ENCODE data around the gene VLDLR.

DNA sequence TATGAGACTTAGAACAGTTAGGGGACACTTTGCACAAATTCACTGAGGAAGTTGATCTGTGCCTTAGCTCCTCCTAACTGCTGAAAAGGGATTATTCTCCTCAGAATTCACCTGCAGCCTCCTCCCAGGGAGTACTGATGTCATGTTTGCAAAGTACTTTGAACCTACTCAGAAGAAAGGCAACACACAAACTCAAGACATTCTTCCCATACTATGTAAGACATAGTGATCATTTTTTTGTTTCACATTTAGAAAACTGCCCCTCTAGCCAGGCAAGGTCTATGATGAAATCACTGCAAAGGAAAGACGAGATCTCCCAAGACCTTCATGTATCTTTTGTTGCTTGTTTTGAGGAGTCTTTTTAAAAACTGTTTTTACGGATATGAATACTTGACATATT lies 10.6 kb upstream of the VLDLR start:
- TF ChIP-seq RXRA (IDR thresholded peaks at IDR 0.05; ENCODE audit: insufficient read depth, low read depth, low read length) (no peak), CTCF (IDR thresholded peaks at IDR 0.05; ENCODE audit: control extremely low read depth in 1 of 3, insufficient read depth in 1 of 3, low read depth in 1 of 3, low read length in 3 of 3) (no peak), POLR2AphosphoS5 (IDR thresholded peaks at IDR 0.05; ENCODE audit: low read depth, low read length) (no peak), RFX5 (IDR thresholded peaks at IDR 0.05; ENCODE audit: borderline replicate concordance, low read depth, low read length) (no peak), RBBP5 (IDR thresholded peaks at IDR 0.05; ENCODE audit: borderline replicate concordance, low read depth, low read length) (no peak), POLR2A (IDR thresholded peaks at IDR 0.05; ENCODE audit: control extremely low read depth in 1 of 2, low read depth in 2 of 2, low read length in 2 of 2) (no peak), YY1 (IDR thresholded peaks at IDR 0.05; ENCODE audit: low read depth, low read length) (no peak), NRF1 (IDR thresholded peaks at IDR 0.05; ENCODE audit: low read depth, low read length) (no peak), CHD2 (IDR thresholded peaks at IDR 0.05; ENCODE audit: low read length) (no peak), CEBPB (IDR thresholded peaks at IDR 0.05; ENCODE audit: low read depth, low read length) (no peak)
- TF ChIP-seq, protein P1, sequence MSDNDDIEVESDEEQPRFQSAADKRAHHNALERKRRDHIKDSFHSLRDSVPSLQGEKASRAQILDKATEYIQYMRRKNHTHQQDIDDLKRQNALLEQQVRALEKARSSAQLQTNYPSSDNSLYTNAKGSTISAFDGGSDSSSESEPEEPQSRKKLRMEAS (IDR thresholded peaks at IDR 0.05), result no peak
